ES-I3 (cell line): ENCODE results near the gene TSC2.
"Not testable (repeated sequence)": the region's sequence is repeated elsewhere in the genome, so short reads cannot be mapped to it uniquely, and the experiment has no call there.

Experiments used
- H3K36me3 ChIP-seq: 2 replicates; pipeline ENCODE4 v1.6.1; 2013; ENCODE audit warnings: mild to moderate bottlenecking, low read length, control low read depth, moderate library complexity; ENCODE audit not compliant: insufficient read depth
- H3K4me1 ChIP-seq: 2 replicates; pipeline ENCODE4 v1.6.1; 2013; ENCODE audit warnings: mild to moderate bottlenecking, control low read depth, low read length; ENCODE audit not compliant: insufficient read depth
- H3K9ac ChIP-seq: 2 replicates; pipeline ENCODE4 v1.6.1; 2013; ENCODE audit warnings: low read depth, mild to moderate bottlenecking, low read length, moderate library complexity
- H3K9me3 ChIP-seq: 2 replicates; pipeline ENCODE4 v1.6.1; 2013; ENCODE audit warnings: mild to moderate bottlenecking, low read length, moderate library complexity; ENCODE audit not compliant: control insufficient read depth, insufficient read depth

Gene TSC2

DNA sequence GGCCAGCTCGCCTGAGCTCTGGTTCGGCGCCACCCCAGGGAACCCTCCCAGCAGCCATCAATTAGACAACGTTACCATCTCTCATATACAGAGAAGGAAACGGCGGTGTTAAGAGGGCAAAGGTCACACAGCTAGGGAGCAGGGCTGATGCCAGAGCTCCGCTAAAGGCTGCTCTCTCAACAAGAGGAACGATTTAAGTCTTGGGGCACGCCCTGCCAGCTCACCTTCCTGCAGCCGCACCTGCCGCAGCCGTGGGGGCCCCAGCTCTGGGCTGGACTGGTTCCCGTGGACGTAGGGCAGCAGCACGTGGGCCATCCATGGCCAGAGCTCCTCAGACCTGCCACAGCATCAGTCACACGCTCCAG is 44.5 kb downstream of the TSC2 start:
- peaks cover 3% of the 10 kb centered on the region for H3K36me3 ChIP-seq
- no peaks in the 10 kb centered on the region; the same call in 1 of the 2 replicates for H3K4me1 ChIP-seq
- no peak overlapping the region; the same call in 1 of the 2 replicates for H3K9ac ChIP-seq
- no peaks in the 10 kb centered on the region for H3K9me3 ChIP-seq

DNA sequence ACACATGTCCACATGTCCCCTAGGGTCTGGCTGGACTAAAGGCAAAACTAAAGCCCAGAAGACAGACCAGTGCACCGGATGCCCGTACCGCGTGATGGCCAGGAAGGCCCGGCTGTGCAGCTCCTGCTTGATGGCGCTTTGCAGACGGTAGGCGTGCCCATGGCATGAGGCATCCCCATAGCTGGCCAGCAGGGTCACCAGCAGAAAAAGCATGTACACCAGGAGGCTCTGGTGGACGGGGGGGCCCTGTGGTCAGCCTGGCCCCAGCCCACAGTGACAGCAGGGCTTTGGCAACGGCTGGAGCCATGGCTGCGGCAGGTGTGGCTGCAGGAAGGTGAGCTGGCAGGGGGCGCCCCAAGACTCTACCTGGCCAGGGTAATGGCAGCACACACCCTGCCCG is 45.1 kb downstream of the TSC2 start:
- Histone ChIP-seq H3K36me3 (peaks cover 3% of the 10 kb centered on the region), H3K9me3 (no peaks in the 10 kb centered on the region), H3K4me1 (no peaks in the 10 kb centered on the region; the same call in 1 of the 2 replicates), H3K9ac (no peak overlapping the region)

DNA sequence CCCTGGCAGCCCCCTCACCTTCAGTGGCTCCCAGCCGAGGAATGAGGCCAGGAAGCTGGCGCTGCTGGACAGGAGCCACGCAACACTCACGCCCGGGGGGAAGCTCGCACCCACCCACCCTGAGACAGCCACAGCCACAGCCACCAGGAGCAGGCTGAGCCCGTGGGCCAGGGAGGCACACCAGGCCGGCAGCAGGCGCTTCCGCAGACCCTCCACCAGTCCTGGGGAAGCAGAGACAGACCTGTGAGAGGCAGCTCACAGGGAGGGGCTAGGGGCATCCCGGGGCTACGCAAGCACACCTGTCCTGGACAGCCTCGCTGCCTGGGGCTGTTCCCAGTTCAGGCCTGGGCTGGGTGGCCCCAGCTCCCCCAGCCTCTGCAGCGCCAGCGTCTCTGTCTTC is 46.0 kb downstream of the TSC2 start:
- no peaks in the 10 kb centered on the region for H3K9me3 ChIP-seq
- H3K36me3 ChIP-seq = peaks cover 3% of the 10 kb centered on the region
- H3K9ac ChIP-seq = no peak overlapping the region
- no peaks in the 10 kb centered on the region; the same call in 1 of the 2 replicates for H3K4me1 ChIP-seq

- H3K9me3 ChIP-seq = no peaks in the 10 kb centered on the region
- peaks cover 3% of the 10 kb centered on the region for H3K36me3 ChIP-seq
- H3K9ac ChIP-seq = no peak overlapping the region
- no peaks in the 10 kb centered on the region; the same call in 1 of the 2 replicates for H3K4me1 ChIP-seq
These were observed 47.6 kb downstream of the TSC2 start for GRCh38 chr16:2095315-2095853.

DNA sequence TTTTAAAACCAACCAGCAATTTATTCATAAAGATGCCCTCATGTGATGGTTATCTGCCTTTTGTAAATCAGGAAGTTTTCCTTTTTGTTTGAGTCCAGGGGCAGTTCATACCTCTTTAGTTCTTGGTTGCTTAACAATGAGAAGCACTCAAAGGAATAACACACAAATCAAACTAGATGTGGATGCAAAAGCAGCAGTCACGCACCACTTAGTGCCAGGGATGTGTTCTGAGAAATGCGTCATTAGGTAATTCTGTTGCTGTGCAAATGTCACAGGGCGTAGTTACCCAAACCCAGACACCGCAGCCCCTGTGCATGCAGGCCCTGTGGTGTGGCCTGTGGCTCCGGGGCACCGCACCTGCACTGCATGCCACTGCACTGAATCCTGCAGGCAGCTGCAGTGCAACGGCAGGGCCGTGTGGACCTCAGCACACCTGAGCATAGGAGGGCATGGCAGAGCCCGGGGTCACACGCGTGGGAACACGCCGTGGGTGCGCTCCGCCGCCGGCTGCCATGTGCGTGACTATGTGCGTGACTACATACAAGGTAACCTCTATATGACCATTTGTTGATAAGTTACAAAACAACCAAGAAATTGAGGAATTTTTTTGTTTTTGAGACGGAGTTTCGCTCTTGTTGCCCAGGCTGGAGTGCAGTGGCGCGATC is 48.3 kb downstream of the TSC2 start:
- Histone ChIP-seq H3K9ac (no peak overlapping the region), H3K9me3 (no peaks in the 10 kb centered on the region), H3K4me1 (no peaks in the 10 kb centered on the region; the same call in 1 of the 2 replicates), H3K36me3 (peaks cover 3% of the 10 kb centered on the region)

DNA sequence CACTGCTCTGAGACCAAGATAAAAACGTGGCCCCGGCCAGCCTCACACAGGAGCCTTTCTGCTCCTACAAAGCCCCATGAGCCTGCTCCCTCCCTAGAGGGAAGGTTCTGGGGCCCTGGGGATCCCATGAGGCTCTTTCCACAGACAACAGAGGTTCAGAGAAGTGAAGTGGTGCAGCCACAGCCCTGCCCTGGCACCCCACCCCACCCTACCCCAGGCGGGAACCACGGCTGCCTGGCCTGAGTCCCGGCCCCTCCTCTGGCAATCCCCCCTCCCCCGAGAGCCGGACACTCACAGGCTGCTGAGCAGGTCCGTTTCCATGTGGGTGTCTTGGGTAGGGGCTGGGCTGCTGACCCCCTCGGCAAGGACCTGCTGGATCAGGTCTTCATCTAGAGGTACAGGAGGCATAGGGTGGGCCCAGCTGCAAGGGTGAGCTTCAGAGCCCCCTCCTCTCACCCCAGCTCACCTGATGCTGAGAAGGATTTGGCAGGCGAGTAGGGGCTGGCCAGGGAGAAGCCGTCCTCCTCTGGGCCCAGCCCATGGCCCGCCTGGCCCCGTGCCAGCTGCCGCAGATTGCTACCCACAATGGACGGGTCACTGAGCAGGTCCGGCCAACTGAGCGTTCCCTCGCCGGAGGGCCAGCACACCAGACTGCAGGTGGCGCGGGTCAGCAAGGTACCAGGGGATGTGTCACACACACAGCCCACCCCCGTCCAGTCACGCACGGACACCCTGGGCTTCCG is 49.2 kb downstream of the TSC2 start:
- H3K4me1 ChIP-seq = no peaks in the 10 kb centered on the region; the same call in 1 of the 2 replicates
- no peaks in the 10 kb centered on the region for H3K9me3 ChIP-seq
- H3K36me3 ChIP-seq = peaks cover 3% of the 10 kb centered on the region
- H3K9ac ChIP-seq = no peak overlapping the region

- H3K9me3 ChIP-seq, H3K9ac ChIP-seq, H3K36me3 ChIP-seq, H3K4me1 ChIP-seq: not testable (repeated sequence)
These were observed 49.9 kb downstream of the TSC2 start for GRCh38 chr16:2097689-2098088.

GRCh38 chr16:2101581-2101980 is 53.8 kb downstream of the TSC2 start:
- not testable (repeated sequence) for H3K9me3 ChIP-seq, H3K36me3 ChIP-seq, H3K9ac ChIP-seq, H3K4me1 ChIP-seq

DNA sequence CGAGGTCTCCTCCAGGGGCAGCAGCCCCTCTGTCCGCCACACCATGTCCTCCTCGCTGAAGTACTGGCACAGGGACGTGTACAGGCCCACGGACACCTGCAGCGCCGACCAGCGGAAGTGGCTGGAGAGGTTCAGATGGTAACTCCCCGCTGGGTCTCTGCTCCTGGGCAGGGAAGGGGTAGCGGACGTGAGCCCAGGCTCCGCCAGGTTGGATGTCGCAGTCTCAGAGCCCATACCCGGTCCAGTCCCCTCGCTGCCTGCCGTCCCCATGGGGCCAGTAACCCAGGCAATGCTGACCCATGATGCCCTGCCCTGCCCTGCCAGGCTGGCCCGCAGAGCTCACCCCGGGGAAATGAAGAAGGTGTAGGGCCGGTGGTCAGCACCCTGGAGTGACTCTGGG is 54.7 kb downstream of the TSC2 start:
- Histone ChIP-seq H3K36me3 (no peaks in the 10 kb centered on the region), H3K4me1 (no peaks in the 10 kb centered on the region), H3K9me3 (no peaks in the 10 kb centered on the region), H3K9ac (no peak overlapping the region)

DNA sequence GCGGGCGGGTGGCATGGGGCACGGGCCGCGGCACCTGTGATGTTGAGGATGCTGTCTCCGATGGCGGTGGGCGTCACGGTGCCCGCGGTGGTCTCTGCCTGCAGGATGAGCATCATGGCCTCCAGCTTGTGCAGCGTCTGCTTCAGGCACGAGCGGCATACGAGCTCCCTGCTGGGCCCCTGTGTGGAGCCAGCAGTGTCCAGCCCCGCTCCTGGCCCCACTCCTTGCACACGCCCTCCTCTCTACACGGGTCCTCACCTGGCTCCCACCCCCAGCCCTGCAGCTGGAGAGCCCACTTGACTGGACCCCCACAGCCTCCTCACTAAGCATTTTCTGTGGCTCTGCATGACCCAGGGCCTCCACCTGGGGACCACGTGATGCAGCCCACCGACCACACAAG is 56.7 kb downstream of the TSC2 start:
- not testable (repeated sequence) for H3K9me3 ChIP-seq, H3K36me3 ChIP-seq, H3K4me1 ChIP-seq, H3K9ac ChIP-seq

DNA sequence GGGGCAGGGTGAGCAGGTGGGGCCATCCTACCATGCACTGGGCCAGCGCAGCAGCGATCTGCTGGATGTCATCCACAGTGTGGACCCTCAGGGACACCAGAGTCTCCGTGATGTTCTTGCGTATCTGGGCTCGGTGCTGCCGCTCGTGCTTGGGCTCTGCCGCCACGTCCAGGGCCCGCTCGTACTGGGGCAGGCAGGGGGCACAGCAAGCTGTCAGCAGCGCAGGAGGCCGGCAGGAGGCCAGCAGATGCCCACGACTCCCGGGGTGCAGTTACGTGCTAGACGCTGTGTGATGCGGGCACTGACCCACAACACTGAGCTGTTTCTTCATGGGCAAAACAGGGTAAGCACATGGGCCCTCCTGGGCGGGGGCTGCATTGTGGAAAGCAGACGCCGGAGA is 57.5 kb downstream of the TSC2 start:
- not testable (repeated sequence) for H3K4me1 ChIP-seq, H3K9me3 ChIP-seq, H3K36me3 ChIP-seq, H3K9ac ChIP-seq

DNA sequence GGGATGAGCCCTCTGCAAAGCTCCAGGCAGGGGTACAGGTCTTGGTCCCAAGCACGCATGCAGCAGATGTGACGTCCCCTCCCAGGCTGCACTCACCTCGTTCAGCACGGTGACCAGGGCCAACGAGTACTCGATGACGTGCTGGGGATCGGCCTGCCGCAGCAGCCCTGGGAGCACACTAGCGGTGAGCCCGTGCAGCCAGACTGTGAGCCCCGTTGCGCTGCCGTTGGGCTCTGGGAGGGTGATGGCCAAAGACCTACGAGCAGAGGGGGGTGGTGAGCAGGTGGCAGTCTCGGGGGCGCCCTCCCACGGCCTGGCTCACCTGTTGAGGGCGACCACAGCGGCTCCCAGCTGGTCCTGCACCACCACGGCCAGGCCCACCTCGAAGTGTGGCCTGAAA is 58.0 kb downstream of the TSC2 start:
- H3K9ac ChIP-seq, H3K36me3 ChIP-seq, H3K9me3 ChIP-seq, H3K4me1 ChIP-seq: not testable (repeated sequence)

- H3K36me3 ChIP-seq, H3K9ac ChIP-seq, H3K4me1 ChIP-seq, H3K9me3 ChIP-seq: not testable (repeated sequence)
These were observed 58.4 kb downstream of the TSC2 start for GRCh38 chr16:2106211-2106610.

DNA sequence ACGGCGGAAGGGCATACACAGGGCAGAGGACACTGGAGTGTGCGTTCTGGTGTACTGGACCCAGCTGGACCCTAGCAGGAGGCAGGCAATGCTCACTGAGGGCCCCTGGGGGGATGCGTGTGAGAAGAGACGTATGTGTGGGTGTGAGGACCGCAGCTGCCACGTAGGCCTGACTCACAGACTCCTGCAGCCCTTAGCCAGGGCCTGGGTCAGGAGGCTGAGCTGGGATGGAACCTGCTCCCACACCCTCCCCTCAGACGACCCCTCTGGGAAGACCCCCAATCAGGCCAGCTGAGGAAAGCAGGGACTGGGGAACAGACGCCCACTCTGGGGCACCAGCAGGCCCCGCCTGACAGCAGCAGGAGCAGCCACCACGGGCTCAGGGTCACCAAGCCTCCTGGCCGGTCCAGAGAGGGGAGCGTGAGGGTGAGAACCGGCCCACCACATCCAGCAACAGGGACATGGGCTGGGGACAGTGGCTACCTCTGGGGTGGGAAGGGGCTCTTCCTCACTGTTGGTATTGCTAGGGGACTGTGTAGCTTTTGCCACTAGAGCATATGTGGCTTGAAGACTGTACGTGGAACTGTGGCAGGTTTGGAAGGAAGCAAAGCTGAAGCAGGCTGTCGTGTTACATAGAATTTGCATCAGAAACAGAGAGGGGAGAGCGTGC is 59.5 kb downstream of the TSC2 start:
- not testable (repeated sequence) for H3K36me3 ChIP-seq, H3K9ac ChIP-seq, H3K9me3 ChIP-seq, H3K4me1 ChIP-seq

DNA sequence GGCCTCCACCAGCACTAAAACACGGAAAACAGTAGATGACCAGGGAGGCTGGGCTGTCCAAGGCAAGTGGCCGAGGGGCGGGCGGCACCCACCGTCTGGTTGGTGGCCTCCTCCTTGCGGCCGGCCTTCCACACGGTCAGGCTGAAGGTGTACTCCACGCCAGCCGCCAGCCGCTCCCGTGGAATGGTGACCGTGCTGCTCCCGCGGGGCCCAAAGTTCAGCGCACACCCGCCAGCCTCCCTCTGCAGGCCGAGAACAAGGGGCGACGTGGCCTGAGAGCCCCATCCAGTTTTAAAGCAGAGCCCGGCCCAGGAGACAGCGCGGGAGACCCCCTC is 60.0 kb downstream of the TSC2 start:
- H3K9ac ChIP-seq, H3K36me3 ChIP-seq, H3K4me1 ChIP-seq, H3K9me3 ChIP-seq: not testable (repeated sequence)
